M059J (cell line): Measurements from ENCODE around the gene SSBP4. TPM values are rescaled to one million over a fixed set of nuclear protein-coding genes. Genes with fewer than 3 reads are reported as not detected.

Experiments
- DNase-seq: peaks from one replicate; pipeline ENCODE4 v3.0.0-alpha.2; 2012; ENCODE audit warnings: low read depth
- total RNA-seq: library from RNA; depleted of rRNA; stranded (reverse); fragments of >200 nt; shearing (Covaris generic); gene quantifications from 2 replicates; pipeline ENCODE4 v1.2.3, GENCODE V29; 2014

SSBP4 gene
- total RNA-seq, 1 experiment from 2014 or later = 55.3 TPM

DNA sequence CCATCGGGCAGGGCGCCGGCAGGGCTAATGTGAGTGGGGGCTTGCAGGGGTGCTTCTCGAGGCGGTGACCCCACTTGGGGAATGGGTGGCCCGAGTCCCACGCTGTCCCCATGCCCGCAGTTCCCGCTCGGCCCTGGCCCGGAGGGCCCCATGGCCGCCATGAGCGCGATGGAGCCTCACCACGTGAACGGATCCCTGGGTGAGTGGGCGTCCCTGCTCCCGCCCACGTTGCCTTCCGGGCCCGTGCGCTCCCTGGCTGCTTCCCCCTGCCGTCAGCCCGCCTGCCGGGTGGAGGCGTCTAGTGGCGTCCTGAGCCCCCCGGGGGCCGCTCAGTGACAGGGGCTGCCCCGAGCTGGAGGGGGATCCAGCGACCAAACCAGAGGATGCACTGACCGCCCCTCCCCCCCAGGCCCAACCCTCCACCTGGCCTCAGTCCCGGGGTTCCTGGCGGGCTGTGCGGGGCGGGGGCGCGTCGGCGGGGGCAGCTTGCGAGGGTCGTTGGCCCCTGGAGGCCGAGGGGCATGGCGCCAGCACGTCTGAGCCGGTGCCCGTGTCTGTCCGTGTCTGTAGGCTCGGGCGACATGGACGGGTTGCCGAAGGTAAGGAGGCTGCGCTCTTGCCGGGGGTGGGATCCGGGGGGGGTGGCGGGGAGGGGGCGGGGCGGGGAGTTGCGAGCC, 14.0 kb downstream of the SSBP4 start:
- DNase-seq = no peak

DNA sequence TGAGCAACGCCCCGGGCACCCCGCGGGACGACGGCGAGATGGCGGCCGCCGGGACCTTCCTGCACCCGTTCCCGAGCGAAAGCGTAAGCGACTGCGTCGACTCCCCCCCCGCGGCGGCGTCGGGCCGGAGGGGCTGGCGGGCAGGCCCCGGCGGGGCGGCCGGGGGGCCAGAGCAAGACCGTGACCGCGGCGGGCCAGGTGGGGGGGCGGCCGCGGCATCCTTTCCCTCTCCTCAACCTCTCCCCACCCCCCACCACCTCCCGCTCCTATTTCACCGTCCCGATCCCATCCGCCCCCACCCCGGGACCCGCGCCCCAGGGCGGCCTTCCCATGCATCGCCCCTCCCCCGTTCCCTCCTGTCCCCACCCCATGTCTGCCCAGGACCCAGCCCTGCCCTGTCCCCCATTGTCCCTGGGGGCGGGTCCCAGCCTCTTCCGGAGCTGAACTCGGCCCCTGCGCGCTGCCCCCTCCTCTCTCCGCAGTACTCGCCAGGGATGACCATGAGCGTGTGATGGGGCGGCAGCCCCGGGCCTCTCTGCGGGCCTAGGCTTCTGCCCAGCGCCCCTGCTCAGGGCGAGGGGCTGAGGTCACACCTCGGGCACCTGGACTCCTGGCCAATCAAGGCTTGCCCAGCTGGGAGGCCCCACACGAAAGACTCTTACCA, 14.7 kb downstream of the SSBP4 start:
- no peak for DNase-seq

GRCh38 chr19:18434411-18435175, 15.4 kb downstream of the SSBP4 start:
- DNase-seq = no peak

GRCh38 chr19:18435178-18435841, 16.1 kb downstream of the SSBP4 start:
- DNase-seq = no peak

- no peak for DNase-seq
Measured at GRCh38 chr19:18435842-18436670, 16.9 kb downstream of the SSBP4 start.

DNA sequence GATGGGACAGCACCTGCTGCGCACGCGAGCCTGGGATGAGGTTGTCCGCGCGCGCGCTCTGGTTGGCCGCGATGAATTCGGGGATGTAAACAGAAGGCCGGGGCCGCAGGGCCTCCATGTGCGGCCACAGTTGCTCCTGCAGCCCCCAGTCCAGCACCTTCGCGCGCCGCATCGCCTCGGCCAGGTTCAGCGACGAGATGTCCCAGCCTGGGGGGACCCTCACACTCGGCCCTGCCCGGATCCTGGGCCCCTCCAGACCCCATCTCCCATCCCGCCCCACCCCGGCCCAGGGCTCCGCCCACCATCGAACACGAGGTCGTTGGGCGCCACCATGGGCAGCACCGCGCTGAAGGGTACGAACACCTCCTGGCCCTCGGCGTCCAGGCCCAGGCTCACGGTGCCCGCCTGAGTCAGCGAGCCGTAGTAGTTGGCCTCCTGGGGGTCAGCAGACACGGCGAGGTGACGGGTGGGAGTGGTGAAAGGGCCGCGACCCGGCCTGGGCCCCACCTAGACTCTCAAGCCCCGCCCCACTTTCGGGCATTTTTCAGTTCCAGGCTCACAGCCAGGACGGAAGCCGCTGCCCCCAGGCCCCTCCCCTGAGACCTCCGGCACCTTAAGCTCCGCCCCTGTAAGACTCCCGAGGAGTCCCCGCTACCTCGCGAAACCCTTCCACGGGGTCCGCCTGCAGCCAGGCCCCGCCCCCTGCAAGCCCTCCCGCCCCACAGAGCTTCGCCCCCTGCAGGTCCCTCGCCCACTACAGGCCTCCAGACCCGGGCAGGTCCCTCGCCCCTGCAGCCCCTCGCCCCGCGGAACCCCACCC, 17.7 kb downstream of the SSBP4 start:
- DNase-seq = peak; percentile 47

DNA sequence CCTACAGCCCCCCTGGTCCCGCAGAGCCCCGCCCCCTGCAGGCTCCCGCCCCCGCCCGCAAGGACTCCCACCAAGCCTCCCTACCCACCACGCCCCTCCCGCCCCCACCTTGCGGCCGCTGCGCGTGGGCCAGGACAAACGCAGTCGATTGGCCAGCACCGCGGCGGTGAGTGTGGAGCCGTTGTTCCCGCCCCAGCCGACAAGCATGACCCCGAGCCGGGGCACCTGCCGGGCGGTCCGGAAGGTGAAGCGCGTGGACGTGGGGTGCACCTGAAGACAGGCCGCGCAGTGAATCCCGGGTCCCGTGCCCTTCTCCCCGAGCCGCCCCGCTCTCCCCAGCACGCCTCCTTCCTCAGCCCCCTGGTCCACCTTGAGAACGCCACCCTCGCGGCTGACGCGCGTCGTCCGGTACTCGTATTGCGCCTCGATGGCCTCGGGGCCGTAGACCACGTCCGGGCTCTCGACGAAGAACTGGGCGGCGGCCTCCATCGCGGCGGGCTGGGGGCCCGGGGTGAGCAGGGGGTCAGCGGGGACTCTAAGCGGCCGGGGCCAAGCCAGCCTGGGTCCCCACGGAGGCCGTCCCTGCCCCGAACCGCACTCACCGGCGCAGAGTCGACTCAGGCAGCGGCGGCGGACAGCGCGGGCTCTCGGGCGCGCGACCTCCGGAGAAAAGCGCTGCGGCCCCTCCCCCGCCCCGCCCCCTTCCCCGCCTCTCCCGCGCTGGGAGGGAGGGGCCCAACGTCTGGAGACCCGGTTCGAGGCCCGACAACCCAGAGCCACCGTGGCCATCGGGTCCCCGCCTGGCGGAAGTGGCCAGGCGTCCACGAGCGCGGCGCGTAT, 18.5 kb downstream of the SSBP4 start, which contains the start of gene ISYNA1:
TSS of gene ISYNA1 (minus strand) at position 643 of the 840 bp plus-strand sequence. CDS start at position 489, 154 bp downstream.
- no peak for DNase-seq

GRCh38 chr19:18438331-18439024, 19.3 kb downstream of the SSBP4 start:
- DNase-seq = peak; percentile 48

GRCh38 chr19:18439025-18439909, 20.1 kb downstream of the SSBP4 start:
- DNase-seq = peak; percentile 86

DNA sequence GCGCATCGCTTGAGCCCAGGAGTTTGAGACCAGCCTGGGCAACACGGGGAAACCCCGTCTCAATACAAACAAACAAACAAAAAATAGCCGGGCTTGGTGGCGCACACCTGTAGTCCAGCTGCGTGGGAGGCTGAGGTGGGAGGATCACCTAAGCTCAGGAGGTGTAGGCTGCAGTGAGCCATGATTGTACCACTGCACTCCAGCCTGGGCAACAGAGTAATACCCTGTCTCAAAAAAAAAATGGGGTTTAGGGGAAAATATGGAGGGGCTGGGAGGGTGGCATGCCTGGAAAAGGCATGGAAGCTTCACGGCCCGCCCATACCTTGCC, 20.7 kb downstream of the SSBP4 start:
- no peak for DNase-seq

- DNase-seq = no peak
Measured at GRCh38 chr19:18440415-18440877, 21.2 kb downstream of the SSBP4 start.

DNA sequence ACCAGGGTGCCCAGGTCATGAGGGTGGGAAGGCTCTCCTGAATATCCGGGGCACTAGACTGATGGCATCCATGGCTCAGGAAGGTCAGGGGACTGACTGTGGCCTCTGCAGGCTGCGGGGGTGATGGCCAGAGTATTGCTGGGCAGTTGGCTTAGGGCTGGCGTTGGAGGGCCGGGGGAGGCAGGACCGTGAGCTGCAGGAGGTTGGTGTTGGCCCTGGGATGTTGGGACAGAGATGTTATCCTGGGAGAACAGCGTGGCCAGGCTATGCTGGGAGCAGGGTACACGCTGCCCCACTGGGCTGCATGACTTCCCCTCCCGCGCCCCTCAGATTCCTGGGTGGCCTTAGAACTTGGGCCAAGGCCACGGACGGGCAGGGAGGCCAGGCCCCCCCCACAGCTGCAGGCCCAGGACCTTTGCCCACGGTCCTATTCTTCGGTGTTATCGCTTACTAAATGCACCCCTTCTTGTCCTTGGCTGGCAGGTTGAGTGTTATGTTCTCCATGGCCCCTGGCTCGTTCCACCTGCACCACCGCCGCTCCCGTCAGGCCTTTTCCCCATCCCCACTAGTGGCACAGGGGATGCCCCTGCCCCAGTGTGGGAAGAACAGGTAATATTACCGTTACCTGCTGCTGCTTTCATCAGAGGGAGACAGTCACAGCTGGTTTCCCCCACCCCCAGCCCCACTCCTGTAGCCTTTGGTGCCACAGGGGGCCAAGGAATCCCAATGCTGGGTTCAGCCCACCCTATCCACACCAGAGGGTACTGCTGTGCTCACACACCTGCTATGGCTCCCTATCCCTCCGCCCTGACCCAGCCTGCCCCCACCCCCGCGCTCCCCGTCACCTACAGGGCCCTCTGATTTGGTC, 22.0 kb downstream of the SSBP4 start:
- no peak for DNase-seq

DNA sequence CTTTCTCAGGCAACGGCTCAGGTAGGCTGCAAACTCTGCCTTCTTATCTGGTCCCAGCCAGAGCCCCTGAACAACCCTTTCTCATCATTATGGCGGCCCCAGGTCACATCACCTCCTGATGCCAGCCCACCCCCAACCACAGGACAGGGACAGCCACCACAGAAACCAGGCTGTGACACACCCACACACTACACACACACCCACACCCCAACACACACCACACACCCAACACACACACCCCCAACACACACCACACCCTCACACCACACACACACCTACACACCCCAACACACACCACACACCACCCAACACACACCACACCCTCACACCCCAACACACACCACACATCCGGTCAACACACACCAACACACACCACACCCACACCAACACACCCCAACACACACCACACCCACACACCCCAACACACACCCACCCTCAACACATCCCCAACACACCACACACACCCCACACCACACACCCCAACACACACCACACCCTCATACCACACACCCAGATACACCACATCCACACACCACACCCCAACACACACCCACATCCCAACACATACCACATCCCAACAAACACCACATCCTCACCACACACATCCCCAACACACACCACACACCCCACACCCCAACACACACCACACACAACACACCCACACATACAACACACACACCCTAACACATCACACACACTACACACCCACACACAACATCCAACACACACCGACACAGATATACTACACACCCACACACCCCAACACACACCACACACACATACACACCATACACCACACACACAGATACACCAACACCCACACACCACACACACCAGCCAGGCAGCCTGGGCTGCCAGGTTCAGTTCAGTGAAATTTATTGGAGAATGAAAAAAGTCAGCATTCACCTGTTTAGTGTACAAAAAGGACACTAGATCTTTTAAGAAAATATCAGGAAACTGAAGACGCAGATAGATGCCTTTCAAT, 22.9 kb downstream of the SSBP4 start:
- DNase-seq = no peak

DNA sequence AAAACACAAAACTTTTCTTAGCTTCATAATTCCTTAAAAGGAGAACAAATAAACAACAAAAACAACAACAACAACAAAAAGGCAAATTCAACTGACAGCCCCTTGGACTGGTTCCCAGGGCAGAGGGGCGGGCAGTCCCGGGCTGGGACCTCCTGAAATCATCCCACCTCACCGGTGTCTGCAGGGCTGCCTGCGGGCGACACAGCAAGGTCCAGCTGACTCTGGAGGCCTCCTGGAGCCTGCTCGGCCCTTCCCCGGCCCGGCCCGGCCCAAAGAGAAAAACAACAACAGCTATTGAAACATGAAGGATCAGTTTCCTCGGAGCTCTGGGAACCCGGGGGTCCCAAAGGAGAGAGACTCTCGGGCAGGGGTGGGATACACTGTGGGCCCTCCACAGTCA, 23.7 kb downstream of the SSBP4 start:
- no peak for DNase-seq

GRCh38 chr19:18443406-18443805, 24.2 kb downstream of the SSBP4 start:
- no peak for DNase-seq

DNA sequence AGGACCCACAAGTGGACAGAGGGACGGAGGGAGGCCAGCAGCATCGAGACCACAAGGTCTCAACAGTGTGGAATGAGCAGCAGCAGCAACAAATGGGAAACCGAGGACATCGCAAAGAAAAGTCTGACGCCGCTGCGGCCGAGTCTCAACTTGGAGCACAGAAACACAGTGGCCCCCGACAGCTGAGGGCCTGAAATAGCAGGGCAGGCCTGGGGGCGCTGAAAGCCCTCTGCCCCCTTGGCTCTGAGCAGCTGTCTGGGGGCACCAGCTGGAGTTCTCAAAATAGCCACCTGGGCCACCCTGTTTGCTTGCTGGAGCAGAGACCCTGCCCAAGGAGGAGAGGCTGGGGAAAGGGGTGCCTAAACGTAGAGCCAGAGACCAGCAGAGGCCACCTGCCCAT, 24.6 kb downstream of the SSBP4 start:
- DNase-seq = no peak
